Measurements from ENCODE around the gene PPFIA4.

Gene PPFIA4

DNA sequence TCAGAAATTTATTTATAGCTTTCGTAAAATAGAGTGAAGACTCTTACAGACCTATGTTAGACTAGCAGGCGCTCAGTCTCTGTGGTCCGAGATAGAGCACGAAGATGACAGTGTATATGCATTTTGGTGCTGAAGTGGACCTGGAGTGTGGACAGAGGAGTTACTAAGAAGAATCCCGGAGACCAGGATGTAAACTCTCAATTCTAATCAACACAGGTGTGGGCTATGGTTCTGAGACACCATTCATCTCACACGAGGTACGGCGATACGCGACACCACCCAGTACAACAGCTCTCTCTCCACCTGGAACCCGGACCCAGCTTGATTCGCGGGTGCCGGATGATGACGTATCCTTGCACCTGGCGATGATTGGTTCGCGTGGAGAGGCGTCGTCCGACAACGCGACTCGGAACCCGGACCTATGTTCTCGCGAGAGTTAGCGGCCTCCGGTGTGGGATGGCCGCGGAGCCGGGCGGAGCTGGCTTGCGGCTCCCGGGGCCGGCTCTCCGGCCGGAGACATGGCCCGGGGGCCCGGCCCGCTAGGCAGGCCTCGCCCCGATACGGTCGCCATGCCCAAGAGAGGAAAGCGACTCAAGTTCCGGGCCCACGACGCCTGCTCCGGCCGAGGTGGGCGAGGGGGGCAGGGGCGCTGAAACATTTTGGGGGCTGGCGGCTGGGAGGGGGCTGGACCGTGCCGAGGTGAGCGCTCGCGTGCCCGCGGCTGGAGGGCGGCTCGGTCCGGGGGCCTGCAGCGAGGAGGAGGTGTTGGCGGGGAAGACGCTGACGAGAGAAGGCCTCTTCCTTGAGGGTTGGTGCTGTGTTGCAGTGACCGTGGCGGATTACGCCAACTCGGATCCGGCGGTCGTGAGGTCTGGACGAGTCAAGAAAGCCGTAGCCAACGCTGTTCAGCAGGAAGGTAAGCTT lies 19.1 kb upstream of the PPFIA4 start, which contains the start of gene TMEM183A:
Gene TMEM183A (plus strand): TSS at position 427 of the 924 bp plus-strand sequence. CDS start 92 bp downstream, at position 519.
- peak within 1 kb of the TSS; percentile 52 for H2BK5ac ChIP-seq (ENCODE audit: low read depth, low read length, poor library complexity)
- H3K79me2 ChIP-seq (ENCODE audit: control insufficient read depth, insufficient read depth, low read length, poor library complexity): peaks cover 4% of the 10 kb centered on the region
- peak within 1 kb of the TSS; percentile 81 for H4K91ac ChIP-seq (ENCODE audit: low read depth, low read length)
- H4K12ac ChIP-seq (ENCODE audit: low read depth, low read length): peak within 1 kb of the TSS; percentile 92
- H2BK12ac ChIP-seq (ENCODE audit: low read length): no peak within 1 kb of the TSS
- H3K14ac ChIP-seq (ENCODE audit: low read length): peak within 1 kb of the TSS; percentile 84
- H3K18ac ChIP-seq (ENCODE audit: low read length): peak within 1 kb of the TSS; percentile 8
- H3K4ac ChIP-seq (ENCODE audit: low read depth, low read length): peak within 1 kb of the TSS; percentile 49
- H3K79me1 ChIP-seq (ENCODE audit: low read length): peaks cover 7% of the 10 kb centered on the region
- H3K9me3 ChIP-seq (ENCODE audit: insufficient read depth, low read depth, low read length): no peaks in the 10 kb centered on the region
- H4K8ac ChIP-seq (ENCODE audit: low read depth, low read length): peak within 1 kb of the TSS; percentile 95
- no peaks in the 10 kb centered on the region for H3K4me1 ChIP-seq (ENCODE audit: control insufficient read depth in 1 of 2, insufficient read depth in 2 of 2, low read length in 2 of 2)
- H2AFZ ChIP-seq (ENCODE audit: insufficient read depth, low read length, poor library complexity): peak within 1 kb of the TSS; percentile 84
- H2BK120ac ChIP-seq (ENCODE audit: insufficient read depth, low read length, poor library complexity): peak within 1 kb of the TSS; percentile 68
- H2AK5ac ChIP-seq (ENCODE audit: low read length): peak within 1 kb of the TSS; percentile 57
- H3K27me3 ChIP-seq (ENCODE audit: insufficient read depth, low read length): no peaks in the 10 kb centered on the region
- peak within 1 kb of the TSS; percentile 85 for H3K9ac ChIP-seq (ENCODE audit: low read length)
- peak within 1 kb of the TSS; percentile 80 for H3K4me2 ChIP-seq (ENCODE audit: low read length)
- WGBS (ENCODE audit: extremely low coverage, insufficient coverage, insufficient read length): no CpG with 5 or more reads among the region's 78 CpGs
- H3K27ac ChIP-seq (ENCODE audit: low read depth, low read length): peak within 1 kb of the TSS; percentile 63
- peak; percentile 97 to 99 for DNase-seq
- peaks cover 9 to 11% of the 10 kb centered on the region in 2 experiments for H3K36me3 ChIP-seq (ENCODE audit: control insufficient read depth in 1 of 2, insufficient read depth in 2 of 2, low read length in 2 of 2)
- peak within 1 kb of the TSS; percentile 84 for H3K4me3 ChIP-seq (ENCODE audit: low read depth, low read length)
- no peak within 1 kb of the TSS for H3K23ac ChIP-seq (ENCODE audit: low read length)

DNA sequence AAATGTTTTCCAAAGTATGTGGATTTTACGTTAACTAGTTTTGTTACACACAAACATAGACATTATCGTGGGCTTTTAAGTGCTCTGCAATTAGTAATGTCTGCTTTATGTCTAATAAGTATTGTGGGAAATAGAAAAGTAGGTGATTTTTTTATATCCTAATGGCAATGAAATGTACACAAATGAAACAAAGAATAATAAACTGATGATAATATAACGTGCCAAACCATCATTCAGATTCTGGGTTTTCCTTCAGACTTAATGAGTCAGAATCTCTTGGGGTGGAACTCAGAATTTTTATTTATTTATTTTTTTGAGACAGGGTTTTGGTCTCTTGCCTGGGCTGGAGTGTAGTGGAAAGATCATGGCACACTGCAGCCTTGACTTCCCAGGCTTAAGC lies 17.1 kb upstream of the PPFIA4 start:
- DNase-seq: no peak
- no peak overlapping the region for H2BK120ac ChIP-seq (ENCODE audit: insufficient read depth, low read length, poor library complexity)

DNA sequence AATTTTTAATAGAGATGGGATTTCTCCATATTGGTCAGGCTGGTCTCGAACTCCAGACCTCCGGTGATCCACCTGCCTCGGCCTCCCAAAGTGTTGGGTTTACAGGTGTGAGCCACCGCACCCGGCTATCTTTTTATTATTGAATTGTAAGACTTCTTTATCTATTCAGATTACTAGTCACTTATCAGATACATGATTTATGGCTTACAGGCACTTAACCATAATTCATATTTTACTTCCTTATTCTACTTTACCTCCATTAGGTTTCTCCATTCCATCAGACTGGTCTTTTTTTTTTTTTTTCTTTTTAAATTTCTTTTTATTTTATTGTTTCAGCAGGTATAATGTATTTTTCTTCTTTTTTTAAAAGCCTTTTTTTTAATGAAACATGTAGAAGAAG lies 14.7 kb upstream of the PPFIA4 start:
- H3K79me1 ChIP-seq (ENCODE audit: low read length): peaks cover 5% of the 10 kb centered on the region
- H4K91ac ChIP-seq (ENCODE audit: low read depth, low read length): no peak overlapping the region
- no peak overlapping the region for H3K23ac ChIP-seq (ENCODE audit: low read length)
- no peak overlapping the region for H3K14ac ChIP-seq (ENCODE audit: low read length)
- no peak for DNase-seq
- H2BK120ac ChIP-seq (ENCODE audit: insufficient read depth, low read length, poor library complexity): no peak overlapping the region
- H4K8ac ChIP-seq (ENCODE audit: low read depth, low read length): no peak overlapping the region
- no peak overlapping the region for H3K27ac ChIP-seq (ENCODE audit: low read depth, low read length)
- no peak overlapping the region for H2AFZ ChIP-seq (ENCODE audit: insufficient read depth, low read length, poor library complexity)
- H3K4me1 ChIP-seq (ENCODE audit: control insufficient read depth in 1 of 2, insufficient read depth in 2 of 2, low read length in 2 of 2): no peaks in the 10 kb centered on the region
- H3K18ac ChIP-seq (ENCODE audit: low read length): no peak overlapping the region
- H3K36me3 ChIP-seq (ENCODE audit: control insufficient read depth in 1 of 2, insufficient read depth in 2 of 2, low read length in 2 of 2): peaks cover 23 to 34% of the 10 kb centered on the region in 2 experiments
- H3K9me3 ChIP-seq (ENCODE audit: insufficient read depth, low read depth, low read length): no peaks in the 10 kb centered on the region
- H3K79me2 ChIP-seq (ENCODE audit: control insufficient read depth, insufficient read depth, low read length, poor library complexity): peaks cover 4% of the 10 kb centered on the region
- no peak overlapping the region for H2BK5ac ChIP-seq (ENCODE audit: low read depth, low read length, poor library complexity)
- no peak overlapping the region for H4K12ac ChIP-seq (ENCODE audit: low read depth, low read length)
- no peak overlapping the region for H3K9ac ChIP-seq (ENCODE audit: low read length)
- WGBS (ENCODE audit: extremely low coverage, insufficient coverage, insufficient read length): no CpG with 5 or more reads among the region's 5 CpGs
- no peak overlapping the region for H3K4me2 ChIP-seq (ENCODE audit: low read length)
- H2BK12ac ChIP-seq (ENCODE audit: low read length): no peak overlapping the region
- H3K4me3 ChIP-seq (ENCODE audit: low read depth, low read length): no peak overlapping the region
- no peaks in the 10 kb centered on the region for H3K27me3 ChIP-seq (ENCODE audit: insufficient read depth, low read length)
- no peak overlapping the region for H3K4ac ChIP-seq (ENCODE audit: low read depth, low read length)
- H2AK5ac ChIP-seq (ENCODE audit: low read length): no peak overlapping the region

More for the DNA sequence above, 17.1 kb upstream of the PPFIA4 start:
- Histone ChIP-seq H3K9ac (ENCODE audit: low read length) (no peak overlapping the region), H3K27me3 (ENCODE audit: insufficient read depth, low read length) (no peaks in the 10 kb centered on the region), H3K14ac (ENCODE audit: low read length) (no peak overlapping the region), H3K9me3 (ENCODE audit: insufficient read depth, low read depth, low read length) (no peaks in the 10 kb centered on the region), H2AFZ (ENCODE audit: insufficient read depth, low read length, poor library complexity) (no peak overlapping the region), H2AK5ac (ENCODE audit: low read length) (no peak overlapping the region), H3K4me2 (ENCODE audit: low read length) (peak overlapping the region; percentile 16), H3K18ac (ENCODE audit: low read length) (no peak overlapping the region), H3K27ac (ENCODE audit: low read depth, low read length) (no peak overlapping the region), H4K8ac (ENCODE audit: low read depth, low read length) (no peak overlapping the region), H3K79me2 (ENCODE audit: control insufficient read depth, insufficient read depth, low read length, poor library complexity) (peaks cover 4% of the 10 kb centered on the region), H3K4me3 (ENCODE audit: low read depth, low read length) (no peak overlapping the region), H2BK12ac (ENCODE audit: low read length) (no peak overlapping the region), H3K4ac (ENCODE audit: low read depth, low read length) (no peak overlapping the region), H3K36me3 (ENCODE audit: control insufficient read depth in 1 of 2, insufficient read depth in 2 of 2, low read length in 2 of 2) (peaks cover 16 to 18% of the 10 kb centered on the region in 2 experiments), H3K4me1 (ENCODE audit: control insufficient read depth in 1 of 2, insufficient read depth in 2 of 2, low read length in 2 of 2) (no peaks in the 10 kb centered on the region), H4K91ac (ENCODE audit: low read depth, low read length) (no peak overlapping the region), H3K79me1 (ENCODE audit: low read length) (peaks cover 7% of the 10 kb centered on the region), H2BK5ac (ENCODE audit: low read depth, low read length, poor library complexity) (no peak overlapping the region), H4K12ac (ENCODE audit: low read depth, low read length) (no peak overlapping the region), H3K23ac (ENCODE audit: low read length) (no peak overlapping the region)
- no CpG with 5 or more reads among the region's 3 CpGs for WGBS (ENCODE audit: extremely low coverage, insufficient coverage, insufficient read length)

DNA sequence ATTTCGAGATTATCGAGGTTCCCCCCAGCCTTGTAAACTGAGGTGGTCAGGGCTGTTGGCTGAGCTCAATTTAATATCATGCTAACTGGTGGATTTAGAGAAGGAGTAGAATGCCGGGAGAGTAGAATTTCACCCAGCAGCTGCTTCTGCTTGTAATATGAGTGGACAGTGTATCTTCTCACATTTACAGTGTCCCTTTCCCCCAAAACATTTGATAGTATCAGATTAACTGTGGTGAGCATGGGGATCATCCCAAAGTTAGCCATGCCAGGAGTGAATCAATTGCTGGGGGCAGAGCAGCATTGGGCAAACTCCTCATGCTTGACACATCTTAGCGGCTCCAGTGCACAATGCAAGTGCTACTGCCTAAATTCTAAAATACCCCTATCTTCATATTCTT lies 9.2 kb upstream of the PPFIA4 start:
- WGBS (ENCODE audit: extremely low coverage, insufficient coverage, insufficient read length): no CpG with 5 or more reads among the region's 4 CpGs
- DNase-seq: no peak
- Histone ChIP-seq H3K9me3 (ENCODE audit: insufficient read depth, low read depth, low read length) (no peaks in the 10 kb centered on the region), H3K18ac (ENCODE audit: low read length) (no peak overlapping the region), H2BK120ac (ENCODE audit: insufficient read depth, low read length, poor library complexity) (no peak overlapping the region), H4K8ac (ENCODE audit: low read depth, low read length) (no peak overlapping the region), H3K14ac (ENCODE audit: low read length) (no peak overlapping the region), H2AK5ac (ENCODE audit: low read length) (no peak overlapping the region), H3K27ac (ENCODE audit: low read depth, low read length) (no peak overlapping the region), H3K4me3 (ENCODE audit: low read depth, low read length) (no peak overlapping the region), H3K27me3 (ENCODE audit: insufficient read depth, low read length) (no peaks in the 10 kb centered on the region), H3K23ac (ENCODE audit: low read length) (no peak overlapping the region), H2AFZ (ENCODE audit: insufficient read depth, low read length, poor library complexity) (no peak overlapping the region), H3K79me2 (ENCODE audit: control insufficient read depth, insufficient read depth, low read length, poor library complexity) (no peaks in the 10 kb centered on the region), H3K4ac (ENCODE audit: low read depth, low read length) (no peak overlapping the region), H4K12ac (ENCODE audit: low read depth, low read length) (no peak overlapping the region), H3K36me3 (ENCODE audit: control insufficient read depth in 1 of 2, insufficient read depth in 2 of 2, low read length in 2 of 2) (peaks cover 29 to 54% of the 10 kb centered on the region in 2 experiments), H3K79me1 (ENCODE audit: low read length) (no peaks in the 10 kb centered on the region), H3K4me2 (ENCODE audit: low read length) (no peak overlapping the region), H2BK12ac (ENCODE audit: low read length) (no peak overlapping the region), H4K91ac (ENCODE audit: low read depth, low read length) (no peak overlapping the region), H2BK5ac (ENCODE audit: low read depth, low read length, poor library complexity) (no peak overlapping the region), H3K9ac (ENCODE audit: low read length) (no peak overlapping the region), H3K4me1 (ENCODE audit: control insufficient read depth in 1 of 2, insufficient read depth in 2 of 2, low read length in 2 of 2) (no peaks in the 10 kb centered on the region)

Measured in trophoblast cell (in vitro differentiated cells and primary cell).